HEK293T (cell line): ENCODE measurements around the gene TIAL1.

Experiments
- BHLHE40 ChIP-seq: fragments of 450-650 bp; IDR thresholded peaks from 2 replicates; pipeline ENCODE4 v1.6.1; 2016; ENCODE audit warnings: mild to moderate bottlenecking, moderate library complexity, borderline replicate concordance
- ELF4 ChIP-seq: fragments of 450-650 bp; IDR thresholded peaks from 2 replicates; pipeline ENCODE4 v1.6.1; 2017; ENCODE audit warnings: antibody characterized with exemption
- TARDBP ChIP-seq: fragments of 450-650 bp; IDR thresholded peaks from 2 replicates; pipeline ENCODE4 v1.6.1; 2016

- TF ChIP-seq ELF4 = no peak
- no peak for TF ChIP-seq BHLHE40
- no peak for TF ChIP-seq TARDBP
Measured at GRCh38 chr10:119543814-119544642, 52.7 kb downstream of the TIAL1 start.
